Embryonic facial prominence (tissue), 1 donor: ENCODE results near the gene MAN2A1.

Experiments used
- DNase-seq: peaks from one replicate; pipeline ENCODE4 v3.0.0-alpha.2; 2016; ENCODE audit errors: extremely low spot score

Gene MAN2A1

DNA sequence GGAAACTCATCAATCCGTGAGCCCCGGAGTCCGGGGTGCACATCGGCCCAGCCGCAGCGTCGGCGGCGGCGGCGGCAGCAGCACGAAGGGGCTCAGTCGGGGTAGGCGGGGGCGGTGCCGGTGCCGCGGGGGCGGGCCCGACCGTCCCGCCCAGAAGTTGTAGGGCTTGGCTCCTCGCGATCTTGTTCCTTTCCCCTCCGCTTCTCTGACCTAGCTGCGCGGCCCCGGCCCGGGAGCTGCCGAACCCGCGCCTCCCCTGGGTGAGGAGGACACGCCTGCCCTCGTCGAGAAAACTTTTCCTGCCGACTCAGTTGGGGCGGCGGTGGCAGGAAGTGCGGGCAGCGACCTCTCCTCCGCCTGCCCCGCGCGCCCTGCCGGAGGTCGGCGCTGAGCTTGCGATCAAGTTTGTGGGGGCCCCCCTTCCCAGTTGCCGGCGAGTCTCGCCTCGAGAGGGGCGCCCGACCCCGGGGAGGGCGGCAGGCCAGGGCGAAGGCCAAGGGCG, at the start of gene MAN2A1:
TSS of gene MAN2A1 (plus strand) at position 188 of the 502 bp plus-strand sequence. CDS start 491 bp downstream, outside the sequence.
- DNase-seq, result peak; percentile 78

DNA sequence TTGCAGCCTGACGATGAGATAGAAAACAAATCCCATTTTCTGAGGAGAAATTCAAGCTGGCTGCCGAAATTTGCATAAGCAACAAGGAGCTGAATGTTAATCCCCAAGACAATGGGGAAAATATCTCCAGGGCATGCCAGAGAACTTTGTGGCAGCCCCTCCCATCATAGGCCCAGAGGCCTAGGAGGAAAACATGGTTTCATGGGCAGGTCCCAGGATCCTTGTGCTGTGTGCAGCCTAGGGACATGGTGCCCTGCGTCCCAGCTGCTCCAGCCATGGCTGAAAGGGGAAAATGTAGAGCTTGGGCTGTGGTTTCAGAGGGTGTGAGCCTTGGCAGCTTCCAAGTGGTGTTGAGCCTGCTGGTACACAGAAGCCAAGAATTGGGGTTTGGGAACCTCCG, 48.8 kb upstream of the MAN2A1 start:
- DNase-seq, result no peak

DNA sequence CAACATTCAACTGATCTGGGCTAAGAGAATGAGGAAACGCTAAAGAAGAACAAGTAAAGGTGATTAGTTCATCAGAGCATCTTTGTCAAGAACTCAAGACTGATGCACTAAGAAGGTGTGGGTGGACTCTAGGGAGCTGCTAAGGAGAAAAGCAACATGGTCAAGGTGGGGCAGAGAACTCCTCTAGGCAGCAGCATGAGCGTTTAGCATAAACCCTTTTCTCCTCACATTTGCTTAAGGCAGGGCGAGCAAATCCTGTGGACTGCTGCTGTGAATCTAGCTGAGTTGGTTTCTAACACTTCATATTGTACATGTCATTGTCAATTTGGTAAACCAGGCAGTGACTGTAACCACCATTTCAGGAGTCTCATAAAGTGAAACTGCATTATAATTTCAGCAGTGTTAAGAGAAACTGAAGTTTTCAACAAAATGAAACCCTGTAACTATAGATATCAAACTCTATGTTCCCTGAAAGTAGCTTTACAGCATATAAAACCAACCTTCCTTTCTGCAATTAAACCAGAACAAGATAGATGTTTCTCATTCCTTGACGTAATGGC, 45.9 kb upstream of the MAN2A1 start:
- DNase-seq, result no peak

DNA sequence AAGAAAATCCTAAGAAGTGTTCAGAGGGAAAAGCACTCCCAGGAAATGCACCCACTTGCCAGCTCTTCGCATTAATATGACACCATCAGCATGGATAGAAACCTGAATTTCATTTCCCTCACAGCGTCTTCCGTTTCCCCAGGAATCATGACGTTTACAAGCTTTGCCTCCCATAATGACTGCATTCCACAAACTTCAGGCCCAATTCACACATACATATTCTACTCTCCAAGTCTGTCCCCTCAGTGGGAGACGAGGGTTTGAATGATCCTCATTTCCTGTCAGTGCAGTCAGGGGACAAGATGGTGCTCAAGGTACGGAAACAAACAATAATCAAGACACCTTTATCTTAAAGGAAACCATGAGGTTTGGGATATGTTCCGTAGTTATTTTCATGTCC, 44.9 kb upstream of the MAN2A1 start:
- no peak for DNase-seq

DNA sequence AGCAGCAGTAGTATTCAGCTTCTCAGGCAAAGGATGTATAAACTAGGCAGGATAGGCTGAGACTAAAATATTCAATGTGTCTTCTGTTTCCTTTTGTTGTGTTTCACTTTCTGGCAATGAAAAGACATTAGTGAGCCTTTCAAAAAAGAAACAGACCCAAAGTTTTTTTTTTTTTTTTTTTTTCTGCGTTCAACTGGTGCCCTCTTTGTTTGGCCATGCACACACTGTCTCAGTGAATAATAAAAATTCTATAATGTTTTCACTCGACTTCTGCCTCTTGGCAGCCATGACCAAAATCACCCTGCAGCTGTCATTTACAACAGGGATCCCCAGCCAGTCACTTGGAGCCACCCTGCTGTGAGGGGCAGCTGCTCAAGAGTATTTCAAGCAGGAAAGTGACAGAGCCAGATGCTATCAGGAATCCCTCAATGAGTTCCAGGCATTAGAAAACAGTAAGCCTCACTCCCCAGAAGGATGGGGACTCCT, 44.0 kb upstream of the MAN2A1 start:
- DNase-seq, result no peak

DNA sequence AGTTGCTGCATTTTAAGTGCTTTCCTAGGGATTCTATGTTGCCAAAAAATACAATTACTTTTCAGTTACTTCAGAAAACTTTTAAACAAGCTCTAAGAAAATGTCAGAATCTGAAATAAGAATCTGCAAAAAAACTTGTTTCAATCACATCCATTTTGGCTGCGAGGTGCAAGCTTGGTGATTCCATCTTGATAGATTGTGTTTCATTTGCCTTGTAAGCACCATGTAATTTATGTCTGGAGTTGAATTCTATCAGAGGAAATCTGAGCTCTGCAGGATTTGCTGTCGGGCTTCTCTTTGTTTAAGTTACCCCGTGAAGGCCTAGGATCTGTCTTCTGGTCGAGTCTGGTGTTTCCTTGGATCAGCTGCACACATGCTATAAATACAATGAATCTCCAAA, 40.4 kb upstream of the MAN2A1 start:
- no peak for DNase-seq

DNA sequence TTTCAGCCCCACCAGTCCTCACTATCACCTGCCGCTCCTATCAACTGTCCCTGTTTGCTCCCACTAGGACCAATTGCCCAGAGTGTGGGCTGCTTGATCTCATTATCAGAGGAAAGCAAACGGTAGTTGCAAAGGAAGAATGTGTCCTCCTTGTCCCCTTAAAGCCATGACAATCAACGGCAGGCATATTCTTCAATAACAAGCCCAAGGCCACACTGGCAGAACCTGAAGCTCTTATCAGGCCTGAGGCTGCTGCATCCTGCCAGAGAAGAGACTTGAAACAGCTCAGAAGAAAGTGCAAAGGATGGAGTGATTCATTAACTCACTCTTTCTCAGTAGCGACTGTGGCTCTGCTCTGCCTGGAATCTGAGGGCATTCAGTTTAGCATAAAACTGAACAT, 39.2 kb upstream of the MAN2A1 start:
- no peak for DNase-seq

DNA sequence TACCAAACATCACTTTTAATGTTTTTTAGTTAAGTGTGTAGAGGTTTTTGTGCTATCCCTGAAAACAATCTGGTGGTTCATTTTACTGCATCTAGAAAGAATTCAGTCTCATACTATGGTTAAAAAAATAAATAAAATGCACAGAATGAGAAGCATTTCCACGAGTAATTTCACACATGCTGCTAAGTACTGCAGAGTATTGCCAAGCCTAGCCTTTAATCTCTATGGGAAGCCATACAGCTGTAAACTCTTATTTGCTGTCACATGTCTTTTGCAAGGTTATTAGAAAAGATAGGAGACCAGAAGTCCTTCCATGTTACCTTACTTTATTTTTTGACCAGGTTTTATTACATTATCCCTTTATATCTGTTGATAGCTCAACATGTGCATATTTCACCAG, 37.6 kb upstream of the MAN2A1 start:
- no peak for DNase-seq

DNA sequence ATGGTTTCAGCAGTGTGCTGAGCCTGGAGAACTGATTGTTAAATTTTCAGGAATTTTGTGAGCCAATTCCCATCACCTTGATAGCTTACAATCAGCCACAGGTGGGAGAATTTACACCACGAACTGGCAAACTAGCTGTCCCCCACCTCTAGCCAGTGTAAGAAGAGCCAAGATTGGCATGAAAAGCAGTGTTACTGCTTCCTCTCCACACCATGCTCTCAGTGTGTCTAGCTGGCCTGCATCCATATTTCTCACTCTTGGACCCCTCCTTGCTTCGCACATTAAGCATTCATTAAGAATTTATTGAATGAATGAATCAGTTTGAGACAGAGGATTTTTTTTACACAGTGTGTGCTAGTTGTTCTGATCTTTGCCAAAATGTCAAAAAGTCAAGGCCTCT, 36.7 kb upstream of the MAN2A1 start:
- no peak for DNase-seq

DNA sequence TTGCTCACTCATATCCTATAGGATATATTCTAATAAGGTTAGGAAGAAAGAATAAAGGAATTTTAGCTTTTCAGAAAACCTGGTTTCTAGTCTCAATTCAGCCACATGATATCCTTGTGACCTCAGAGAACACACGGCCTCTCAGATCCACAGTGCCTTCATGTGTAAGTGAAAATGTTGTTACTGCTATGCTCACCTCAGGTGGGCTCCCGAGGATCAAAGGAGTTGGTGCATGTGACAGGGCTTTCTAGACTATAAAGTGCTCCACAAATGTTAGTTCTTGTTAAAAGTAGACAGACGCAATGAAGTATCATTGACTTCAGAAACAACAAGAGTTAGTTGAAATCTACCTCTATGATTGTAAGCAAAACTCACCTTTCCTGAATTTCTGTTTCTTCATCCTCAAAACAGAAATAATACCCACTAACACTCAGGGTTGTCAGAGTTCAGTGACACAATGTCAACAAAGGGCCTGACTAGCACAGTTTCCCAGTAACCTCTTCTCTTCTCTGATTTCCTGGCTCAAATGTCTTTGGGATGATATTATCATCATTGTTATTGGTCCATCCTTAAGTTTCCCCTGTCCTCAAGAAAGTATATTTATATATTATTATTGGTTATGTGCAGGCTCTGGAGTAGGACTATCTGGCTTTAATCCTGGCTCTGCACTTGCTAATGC, 36.0 kb upstream of the MAN2A1 start:
- no peak for DNase-seq

DNA sequence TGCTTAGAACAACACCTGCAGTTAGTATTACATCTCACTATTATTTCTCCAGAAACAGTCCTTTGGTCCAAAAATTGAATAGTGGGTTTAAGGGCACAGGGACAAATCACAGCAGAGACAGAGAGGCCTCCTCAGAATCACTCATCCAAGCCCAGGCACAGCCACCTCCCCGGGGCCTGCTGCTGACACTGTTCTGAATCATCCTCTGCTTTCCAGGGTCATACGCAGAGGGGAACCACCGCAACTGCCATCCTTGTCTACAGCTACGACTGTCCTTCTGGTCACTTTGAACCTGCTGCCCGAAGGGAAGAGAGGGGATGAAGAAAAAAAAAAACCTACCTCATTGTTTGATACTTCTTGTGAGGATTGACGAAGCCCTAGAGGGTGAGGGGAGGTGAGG, 35.3 kb upstream of the MAN2A1 start:
- DNase-seq, result no peak

DNA sequence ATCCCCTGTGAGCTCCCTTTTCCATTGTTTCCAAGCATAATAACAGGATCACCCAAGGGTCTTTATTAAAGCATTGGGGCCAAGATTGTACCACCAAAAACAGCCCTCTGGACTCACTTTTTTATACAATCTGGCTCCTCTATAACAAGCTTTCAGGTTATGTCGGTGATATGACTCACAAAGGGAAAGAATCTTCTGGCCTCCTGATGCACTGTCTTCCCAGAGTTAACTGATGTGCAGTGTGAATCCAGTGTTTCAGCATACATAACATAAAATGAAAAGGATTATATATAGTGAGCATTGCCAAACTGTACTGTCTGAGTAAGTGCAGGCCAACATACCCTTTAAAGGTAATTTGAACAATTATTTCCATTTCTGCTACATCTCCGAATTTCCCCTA, 33.9 kb upstream of the MAN2A1 start:
- DNase-seq, result no peak

DNA sequence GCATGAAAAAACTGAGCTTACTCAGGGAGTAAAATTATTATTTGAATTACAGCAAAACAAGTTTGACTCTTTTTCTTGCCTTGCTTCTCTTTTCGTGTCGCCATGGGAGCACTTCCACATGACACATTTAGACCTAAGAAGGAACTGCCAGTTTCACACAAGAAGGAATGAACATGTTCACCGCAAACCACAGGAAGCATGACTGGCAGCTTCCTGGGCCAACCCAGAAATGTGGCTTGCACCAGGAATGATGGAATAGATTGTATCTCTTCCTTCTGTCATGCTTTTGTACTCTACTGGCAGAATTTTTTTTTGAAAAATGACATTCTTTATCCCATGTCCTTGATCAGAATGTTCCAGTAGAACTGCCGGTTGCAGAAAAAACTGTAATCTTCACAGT, 32.9 kb upstream of the MAN2A1 start:
- DNase-seq, result peak; percentile 17

DNA sequence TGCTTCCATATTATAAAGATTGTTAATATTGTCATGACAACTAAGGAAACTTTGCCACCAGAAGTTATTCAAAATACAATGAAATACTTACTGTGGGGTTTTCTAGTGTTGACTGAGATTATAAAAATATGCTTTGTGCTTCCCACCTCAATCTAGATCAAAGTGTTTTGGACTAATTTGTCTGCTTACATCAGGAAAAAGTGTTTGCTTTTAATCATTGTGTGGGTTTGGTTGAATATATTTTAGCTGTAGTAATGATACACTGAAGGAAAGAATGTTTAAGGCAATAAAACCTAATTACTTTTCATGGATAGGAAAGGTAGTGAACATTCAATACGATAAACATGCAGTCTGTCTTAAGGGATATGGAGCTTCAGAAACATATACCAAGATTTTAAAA, 29.8 kb upstream of the MAN2A1 start:
- DNase-seq, result no peak

DNA sequence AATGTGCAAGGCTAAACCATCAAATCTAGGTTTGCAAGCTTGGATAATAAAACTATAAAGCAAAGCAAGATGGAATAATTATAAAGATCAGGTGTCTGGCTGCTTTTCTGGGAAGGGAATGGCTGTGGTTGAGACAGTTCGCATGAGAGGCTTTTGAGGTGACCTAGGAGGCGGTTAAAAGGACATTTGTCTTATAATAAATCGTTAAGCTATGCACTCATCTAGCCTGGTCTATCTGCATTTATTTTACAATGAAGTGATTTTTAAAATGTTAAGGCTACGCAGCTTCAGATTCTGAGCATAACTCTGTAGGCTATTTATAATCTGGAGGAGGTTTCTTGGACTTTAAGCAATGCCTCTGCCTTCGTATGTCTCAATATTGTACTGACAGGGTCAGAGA, 29.4 kb upstream of the MAN2A1 start:
- DNase-seq, result no peak

DNA sequence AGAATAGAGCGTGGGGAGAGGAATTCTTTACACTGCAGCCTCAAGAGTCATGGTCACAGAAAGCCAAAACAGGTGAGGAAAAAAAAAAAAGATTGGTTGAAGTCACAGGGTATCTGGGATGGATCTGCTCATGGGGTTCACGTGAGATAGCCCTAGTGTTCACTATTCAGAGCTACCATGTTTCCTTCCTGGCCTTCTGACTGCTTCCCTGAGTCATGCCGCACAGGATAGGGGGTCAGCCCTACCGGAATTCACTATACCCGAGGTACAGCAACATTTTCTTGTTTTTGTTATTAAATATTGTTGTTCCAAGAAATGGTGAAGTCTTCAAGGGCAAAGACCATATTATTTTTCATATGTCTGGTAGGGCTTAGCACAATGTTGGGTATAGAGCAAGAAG, 21.5 kb upstream of the MAN2A1 start:
- no peak for DNase-seq

DNA sequence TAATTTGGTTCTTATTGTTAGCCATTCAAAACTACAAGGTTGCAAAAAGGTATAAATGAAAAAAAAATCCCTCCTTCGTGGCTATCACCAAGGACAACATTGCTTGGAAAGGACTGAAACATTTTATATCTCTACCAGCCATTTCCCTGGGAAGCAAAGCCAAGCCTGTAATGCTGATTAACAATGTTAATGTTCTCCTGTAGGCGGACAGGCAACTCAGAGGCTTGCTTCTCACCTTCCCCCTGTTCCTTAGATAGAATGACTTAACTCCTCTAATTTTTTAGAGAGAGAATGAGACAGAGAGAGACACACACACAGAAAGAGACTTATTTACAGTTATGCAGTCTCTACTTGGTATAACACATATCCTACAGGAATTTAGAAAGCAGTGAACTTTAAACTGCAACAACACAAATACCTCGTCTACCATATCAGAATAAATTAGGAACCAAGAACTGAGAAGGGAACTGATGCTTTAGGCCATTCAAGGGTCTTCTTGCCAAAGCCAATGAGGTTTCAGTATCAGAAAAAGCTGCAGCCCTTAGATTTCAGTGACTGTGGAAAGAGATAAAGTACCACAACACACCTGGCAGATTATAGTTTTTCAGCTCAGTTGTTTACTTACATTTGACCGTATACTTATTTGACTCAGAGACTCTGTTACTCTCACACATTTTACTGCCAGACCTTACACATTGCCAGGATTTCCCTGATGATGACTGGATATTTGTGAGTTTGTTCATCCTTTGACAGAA, 20.9 kb upstream of the MAN2A1 start:
- DNase-seq, result no peak

DNA sequence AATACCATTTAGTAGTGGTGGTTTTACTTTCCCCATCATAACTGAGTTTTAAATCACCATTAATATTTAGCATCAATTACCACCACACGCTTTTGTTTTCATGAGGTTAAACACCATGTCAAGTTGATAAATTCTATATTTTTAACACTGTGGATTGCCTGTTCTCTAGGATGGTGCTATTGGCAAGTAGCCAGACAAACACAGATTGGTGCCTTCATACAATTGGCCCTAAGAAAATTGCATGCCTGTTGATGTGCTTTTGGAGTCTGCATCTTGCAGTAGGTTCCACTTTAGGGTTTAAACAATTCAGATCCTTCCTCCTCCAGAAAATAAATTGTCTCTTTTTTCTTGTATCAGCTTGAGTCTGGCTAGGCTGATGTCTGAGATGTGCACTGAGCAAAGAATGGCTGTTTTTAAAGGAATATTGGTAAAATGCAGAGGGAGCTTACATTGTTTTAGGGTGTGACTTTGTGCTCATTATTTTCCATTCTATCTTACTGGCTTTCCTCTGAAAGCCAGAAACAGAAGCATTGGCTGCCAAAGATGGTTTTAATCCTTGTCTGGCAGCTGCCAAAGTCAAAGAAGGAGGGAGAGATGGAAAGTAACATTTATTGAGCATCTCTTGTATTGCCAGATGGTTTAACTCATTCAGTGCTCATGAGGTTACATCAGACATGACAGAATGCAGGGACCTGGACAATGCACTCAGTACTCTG, 19.6 kb upstream of the MAN2A1 start:
- no peak for DNase-seq

DNA sequence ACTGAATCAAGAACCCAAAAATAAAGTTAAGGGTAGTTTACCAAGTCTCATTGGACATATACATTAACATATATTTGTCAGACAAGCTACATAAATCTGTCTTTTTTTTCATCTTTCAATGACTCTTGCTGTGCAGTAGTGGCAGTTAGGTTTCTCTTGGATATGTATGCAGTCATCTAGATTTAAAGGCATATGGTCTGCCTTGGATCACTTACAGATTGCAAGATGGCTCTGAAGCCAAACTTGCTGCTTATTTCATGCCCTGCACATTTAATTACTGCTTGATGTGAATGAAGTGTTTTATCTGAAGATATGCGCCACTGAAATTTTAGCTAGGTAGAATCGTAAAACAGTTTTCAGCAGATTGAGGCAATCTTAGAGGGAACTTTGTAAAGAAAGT, 18.6 kb upstream of the MAN2A1 start:
- no peak for DNase-seq

DNA sequence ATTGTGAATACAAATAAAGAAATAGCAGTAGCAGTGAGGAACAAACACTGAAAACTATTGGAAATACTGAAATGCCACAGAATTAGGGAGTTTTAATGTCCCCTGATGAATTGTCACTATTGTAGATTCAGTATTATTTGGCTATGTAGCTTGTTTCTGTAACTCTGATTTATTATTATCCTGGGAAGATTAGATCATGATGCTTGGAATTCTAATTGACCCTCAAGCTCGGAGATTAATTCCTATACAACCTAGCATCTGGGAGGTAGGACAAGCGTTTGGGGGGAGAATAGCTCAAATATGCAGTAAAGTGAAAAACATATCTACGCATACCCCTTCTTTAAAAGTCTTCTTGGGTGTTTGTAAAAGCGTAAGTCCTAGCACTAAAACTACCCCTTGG, 15.1 kb upstream of the MAN2A1 start:
- no peak for DNase-seq

DNA sequence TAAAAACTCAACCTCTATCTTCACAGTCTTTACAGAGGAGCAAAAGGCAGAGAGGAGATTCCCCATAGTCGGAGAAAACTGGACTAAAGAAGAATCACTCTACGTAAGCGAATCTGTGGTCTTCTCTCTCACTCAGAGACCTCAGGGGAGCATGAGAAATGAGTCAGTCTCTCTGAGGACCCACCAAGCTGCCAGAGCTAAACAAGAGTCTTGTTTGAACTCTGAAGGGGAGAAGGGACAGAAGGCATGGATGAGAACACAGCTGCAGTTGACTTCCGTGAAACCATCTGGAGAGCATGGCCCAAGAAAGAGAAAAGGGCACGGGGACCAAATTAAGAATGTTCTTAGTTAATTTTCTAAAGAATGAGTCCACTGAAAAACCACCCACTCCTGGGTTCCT, 12.8 kb upstream of the MAN2A1 start:
- no peak for DNase-seq

DNA sequence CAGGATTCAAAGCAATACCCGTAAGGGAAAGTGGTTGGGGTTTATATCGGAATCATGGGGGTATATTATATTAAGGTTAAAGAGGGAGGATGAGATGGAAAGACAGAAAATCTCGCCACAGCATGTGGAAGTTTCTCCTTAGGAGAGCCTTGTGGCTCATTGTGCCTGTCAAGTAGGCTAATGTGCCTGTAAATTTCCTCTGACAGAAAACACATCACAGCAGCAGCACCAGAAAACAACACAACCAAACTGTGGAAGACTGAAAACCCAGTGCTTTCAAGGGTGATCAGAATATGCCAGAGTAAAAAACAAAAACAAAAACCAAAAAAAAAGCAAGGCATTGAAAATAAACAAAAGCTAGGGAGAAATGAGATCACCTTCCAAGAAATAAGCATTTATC, 11.3 kb upstream of the MAN2A1 start:
- DNase-seq, result no peak
